HepG2 (cell line): ENCODE measurements around the gene ZC3H18. TPM values are rescaled to one million over a fixed set of nuclear protein-coding genes. Genes with fewer than 3 reads are reported as not detected.

ENCODE experiments used
- ATAC-seq: fragments of 200-7000 bp; cut with Tn5 transposase; 3 replicates; pipeline ENCODE4 v1.9.1; 2020; ENCODE audit warnings: mild to moderate bottlenecking, moderate library complexity
- BruUV-seq: library from RNA; stranded (reverse); fragments of 400-500 nt; replicated peaks from 2 replicates; lab custom pipeline; 2021; lab: Mats Ljungman, UMichigan
- CTCF ChIA-PET: fragments of 300-600 bp; formaldehyde crosslinking; extraction: SDS; loops from one replicate; lab custom pipeline; 2021; ENCODE audit warnings: low total read pairs, inconsistent platforms, low intra/inter-chr PET ratio; lab: Yijun Ruan, JAX
- POLR2A ChIA-PET: fragments of 350-600 bp; sonication (Branson Sonifier 250); formaldehyde crosslinking; loops from one replicate; lab custom pipeline; 2020; ENCODE audit warnings: antibody characterized with exemption, inconsistent platforms; lab: Yijun Ruan, JAX
- DNase-seq: peaks from one replicate; pipeline ENCODE4 v3.0.0-alpha.2; 2015; ENCODE audit warnings: low spot score
- FAIRE-seq: peaks from 3 replicates; lab custom pipeline; 2011; peaks lifted over from hg19 to GRCh38; lab: Jason Lieb, UNC
- H2AFZ ChIP-seq: one replicate; pipeline ENCODE4 v1.6.1; 2011; ENCODE audit warnings: low read length, inconsistent platforms
- H3K27ac ChIP-seq: fragments of 300-600 bp; 3 replicates; pipeline ENCODE4 v1.8.0; 2011; ENCODE audit warnings: mixed run types, mild to moderate bottlenecking, mixed read lengths, low read length, inconsistent platforms; ENCODE audit not compliant: insufficient read depth; ENCODE audit errors: extremely low read length
- H3K27me3 ChIP-seq, 2 experiments: fragments of 200-600 bp in 1 of 2; 2 replicates in 1 of 2; 3 replicates in 1 of 2; pipeline versions ENCODE4 v1.6.0 to v1.8.0; 2011; ENCODE audit warnings: low read length in 2 of 2, mild to moderate bottlenecking in 2 of 2, moderate library complexity in 2 of 2, inconsistent platforms in 1 of 2; ENCODE audit not compliant: insufficient read depth in 2 of 2, control insufficient read depth in 1 of 2
- H3K36me3 ChIP-seq, 2 experiments: fragments of 200-600 bp in 1 of 2; replicated peaks in 1 of 2; 2 replicates in 1 of 2; 3 replicates in 1 of 2; pipeline versions ENCODE4 v1.5.1 to v1.8.0; 2011; ENCODE audit warnings: low read length in 2 of 2, inconsistent platforms in 1 of 2; ENCODE audit not compliant: insufficient read depth in 2 of 2, control insufficient read depth in 1 of 2
- H3K4me1 ChIP-seq: 2 replicates; pipeline ENCODE4 v1.5.1; 2012; ENCODE audit warnings: low read length, inconsistent platforms; ENCODE audit not compliant: insufficient read depth
- H3K4me2 ChIP-seq: 2 replicates; pipeline ENCODE4 v1.6.0; 2011; ENCODE audit warnings: low read depth, low read length, inconsistent platforms
- H3K4me3 ChIP-seq, 3 experiments: fragments of 200-600 bp in 1 of 3; sonication (generic), shearing (Covaris generic) in 1 of 3; replicated peaks in 1 of 3; 2 replicates each; pipeline ENCODE4 v1.5.1; 2011 to 2016; ENCODE audit warnings: low read length in 3 of 3, inconsistent platforms in 2 of 3, low read depth in 2 of 3, mild to moderate bottlenecking in 2 of 3, control low read depth in 1 of 3, mixed read lengths in 1 of 3; ENCODE audit not compliant: insufficient read depth in 1 of 3
- H3K79me2 ChIP-seq: one replicate; pipeline ENCODE4 v1.6.1; 2011; ENCODE audit warnings: low read length, inconsistent platforms; ENCODE audit not compliant: insufficient read depth
- H3K9ac ChIP-seq: 2 replicates; pipeline ENCODE4 v1.6.0; 2011; ENCODE audit warnings: mild to moderate bottlenecking, low read depth, low read length, inconsistent platforms; ENCODE audit not compliant: insufficient read depth
- H3K9me3 ChIP-seq: 2 replicates; pipeline ENCODE4 v1.5.1; 2012; ENCODE audit warnings: mild to moderate bottlenecking, low read length
- H4K20me1 ChIP-seq: 2 replicates; pipeline ENCODE4 v1.6.0; 2011; ENCODE audit warnings: inconsistent platforms, mild to moderate bottlenecking, low read length, moderate library complexity; ENCODE audit not compliant: insufficient read depth
- HMG20B ChIP-seq: conservative IDR thresholded peaks from 2 replicates; pipeline ENCODE4 v1.6.1; 2016; ENCODE audit warnings: missing genetic modification reagents, missing compliant biosample characterization
- MIER3 ChIP-seq: IDR thresholded peaks from 2 replicates; pipeline ENCODE4 v1.6.1; 2016; ENCODE audit warnings: missing compliant biosample characterization, borderline replicate concordance
- NPAS2 ChIP-seq: sonication (generic); formaldehyde crosslinking; IDR thresholded peaks from 2 replicates; pipeline ENCODE4 v1.8.0; 2022; ENCODE audit warnings: mild to moderate bottlenecking, missing genetic modification reagents, borderline replicate concordance
- RAD51 ChIP-seq: fragments of 450-650 bp; IDR thresholded peaks from 2 replicates; pipeline ENCODE4 v1.6.1; 2016; ENCODE audit warnings: borderline replicate concordance
- U2AF2 ChIP-seq: fragments of 200-400 bp; formaldehyde crosslinking; IDR thresholded peaks from 2 replicates; pipeline ENCODE4 v1.6.1; 2017; ENCODE audit warnings: low read depth, mild to moderate bottlenecking, low read length
- WGBS: methylation state at CpG from one replicate; pipeline ENCODE4 v1.1.6; 2017; ENCODE audit warnings: low lambda C conversion rate; 5-methylcytosine and 5-hydroxymethylcytosine counted together
- in situ Hi-C: cut with HindIII; loops from 2 replicates; pipeline ENCODE4 v1.10.0; 2017; ENCODE audit warnings: low pct_unique_long_range_greater_than_20kb; ENCODE audit not compliant: extremely low pct_ligation_motif_present
- intact Hi-C: fragments of 100-400 bp; cut with micrococcal nuclease; formaldehyde crosslinking; loops from one replicate; pipeline ENCODE4 v1.10.0; 2022; ENCODE audit not compliant: unreplicated experiment
- polyA plus RNA-seq, 8 experiments: library from polyadenylated mRNA; depleted of rRNA in 3 of 8; stranded (reverse) in 7 of 8; unstranded in 1 of 8; fragments of >200 nt; fragmentation: Illumina TruSeq in 4 of 8; extraction: Trizol in 4 of 8; gene quantifications; 2 replicates each; pipeline versions ENCODE4 v1.2.1 to v1.2.3, GENCODE V29; 2011 to 2016; ENCODE audit warnings: low read depth in 4 of 8, missing spikeins in 1 of 8, mixed read lengths in 1 of 8; ENCODE audit not compliant: insufficient read depth in 1 of 8
- total RNA-seq, 5 experiments: library from RNA; depleted of rRNA; stranded (reverse); fragments of >200 nt; fragmentation: Illumina TruSeq; extraction: Trizol; gene quantifications; 2 replicates each; pipeline ENCODE4 v1.2.3, GENCODE V29; 2016; ENCODE audit warnings: low read depth in 1 of 5
- TF ChIP-seq, protein P1 (sequence below): sonication (generic); formaldehyde crosslinking; IDR thresholded peaks from 2 replicates; pipeline ENCODE4 v1.8.1; 2022; ENCODE audit warnings: low read depth, mild to moderate bottlenecking, missing genetic modification reagents
- TF ChIP-seq, protein P2 (sequence below): sonication (generic); formaldehyde crosslinking; IDR thresholded peaks from 2 replicates; pipeline ENCODE4 v1.5.0; 2020; ENCODE audit warnings: mild to moderate bottlenecking, missing genetic modification reagents
- TF ChIP-seq, protein P3 (sequence below): IDR thresholded peaks from 2 replicates; pipeline ENCODE4 v1.6.1; 2016; ENCODE audit warnings: missing genetic modification reagents, missing compliant biosample characterization
- TF ChIP-seq, protein P4 (sequence below): IDR thresholded peaks from 2 replicates; pipeline ENCODE4 v1.6.1; 2016; ENCODE audit warnings: low read depth, control low read depth
- TF ChIP-seq, protein P5 (sequence below): sonication (generic); formaldehyde crosslinking; IDR thresholded peaks from 2 replicates; pipeline ENCODE4 v1.4.0; 2020; ENCODE audit warnings: missing genetic modification reagents, borderline replicate concordance

The ZC3H18 gene
- total and polyA plus RNA-seq, 2 of the 13 experiments (the other 11 are each of a cell fraction or from before 2014, with no cell fraction given): 11.2 to 27.4 TPM

DNA sequence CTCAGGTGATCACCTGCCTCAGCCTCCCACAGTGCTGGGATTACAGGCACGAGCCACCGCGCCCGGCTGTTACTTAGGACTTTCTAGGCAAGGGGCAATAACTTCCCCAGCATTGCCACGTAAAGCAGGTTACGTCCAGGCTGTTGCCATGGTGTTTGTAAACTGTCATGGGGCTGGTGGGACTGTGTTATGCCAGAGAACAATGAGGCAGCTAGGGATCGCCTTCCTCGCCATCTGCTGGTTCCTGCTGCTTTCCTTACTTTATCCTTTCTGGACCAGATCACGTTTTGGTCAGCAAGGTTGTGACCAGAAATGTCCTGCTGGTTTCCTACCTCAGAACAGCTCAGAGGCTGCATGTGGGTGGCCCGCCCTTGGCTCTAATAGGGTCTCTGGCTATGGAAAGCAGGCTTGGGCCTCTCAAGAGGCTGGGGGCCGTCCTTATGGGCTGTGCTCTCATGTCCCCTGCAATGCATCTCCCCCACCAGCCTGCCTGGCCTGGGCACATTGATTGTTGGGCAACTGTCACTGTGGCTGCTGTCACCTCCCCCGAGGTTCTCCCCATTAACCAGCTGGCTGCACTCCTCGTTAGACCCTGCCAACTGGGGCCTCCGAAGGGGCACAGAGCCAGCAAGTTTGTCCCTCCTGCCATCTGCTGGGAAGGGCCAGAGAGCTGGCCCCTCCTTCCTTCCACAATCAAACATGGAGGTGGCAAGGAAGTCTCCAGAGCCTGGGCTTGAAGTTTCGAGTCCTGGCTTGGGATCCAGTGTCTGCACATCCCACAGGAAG, 28.2 kb upstream of the ZC3H18 start:
- no peak for DNase-seq
- no peak overlapping the region for H3K27ac ChIP-seq
- H3K4me3 ChIP-seq: no peak overlapping the region
- no peaks in the 10 kb centered on the region for H3K79me2 ChIP-seq
- no peak overlapping the region for H3K9ac ChIP-seq
- no peaks in the 10 kb centered on the region for H3K36me3 ChIP-seq
- peaks cover 15 to 61% of the 10 kb centered on the region in 2 experiments; a peak in 4 of 5 replicates for H3K27me3 ChIP-seq
- no peak overlapping the region for H2AFZ ChIP-seq
- no peak for ATAC-seq
- H4K20me1 ChIP-seq: no peaks in the 10 kb centered on the region; the same call in 1 of the 2 replicates
- peaks cover 20% of the 10 kb centered on the region for H3K9me3 ChIP-seq
- FAIRE-seq: no peak
- H3K4me1 ChIP-seq: no peaks in the 10 kb centered on the region
- WGBS: 42% methylated on average over 11 of the region's 15 CpGs
- BruUV-seq: no TSS peak
- ChIA-PET CTCF (no interaction called here), POLR2A (no interaction called here)
- intact Hi-C loops (no loop called here), in situ Hi-C loops (no loop called here)
- H3K4me2 ChIP-seq: no peak overlapping the region
- TF ChIP-seq, protein P1, sequence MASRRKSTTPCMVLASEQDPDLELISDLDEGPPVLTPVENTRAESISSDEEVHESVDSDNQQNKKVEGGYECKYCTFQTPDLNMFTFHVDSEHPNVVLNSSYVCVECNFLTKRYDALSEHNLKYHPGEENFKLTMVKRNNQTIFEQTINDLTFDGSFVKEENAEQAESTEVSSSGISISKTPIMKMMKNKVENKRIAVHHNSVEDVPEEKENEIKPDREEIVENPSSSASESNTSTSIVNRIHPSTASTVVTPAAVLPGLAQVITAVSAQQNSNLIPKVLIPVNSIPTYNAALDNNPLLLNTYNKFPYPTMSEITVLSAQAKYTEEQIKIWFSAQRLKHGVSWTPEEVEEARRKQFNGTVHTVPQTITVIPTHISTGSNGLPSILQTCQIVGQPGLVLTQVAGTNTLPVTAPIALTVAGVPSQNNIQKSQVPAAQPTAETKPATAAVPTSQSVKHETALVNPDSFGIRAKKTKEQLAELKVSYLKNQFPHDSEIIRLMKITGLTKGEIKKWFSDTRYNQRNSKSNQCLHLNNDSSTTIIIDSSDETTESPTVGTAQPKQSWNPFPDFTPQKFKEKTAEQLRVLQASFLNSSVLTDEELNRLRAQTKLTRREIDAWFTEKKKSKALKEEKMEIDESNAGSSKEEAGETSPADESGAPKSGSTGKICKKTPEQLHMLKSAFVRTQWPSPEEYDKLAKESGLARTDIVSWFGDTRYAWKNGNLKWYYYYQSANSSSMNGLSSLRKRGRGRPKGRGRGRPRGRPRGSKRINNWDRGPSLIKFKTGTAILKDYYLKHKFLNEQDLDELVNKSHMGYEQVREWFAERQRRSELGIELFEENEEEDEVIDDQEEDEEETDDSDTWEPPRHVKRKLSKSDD (CRISPR knock-in tag): no peak
- TF ChIP-seq, protein P2, sequence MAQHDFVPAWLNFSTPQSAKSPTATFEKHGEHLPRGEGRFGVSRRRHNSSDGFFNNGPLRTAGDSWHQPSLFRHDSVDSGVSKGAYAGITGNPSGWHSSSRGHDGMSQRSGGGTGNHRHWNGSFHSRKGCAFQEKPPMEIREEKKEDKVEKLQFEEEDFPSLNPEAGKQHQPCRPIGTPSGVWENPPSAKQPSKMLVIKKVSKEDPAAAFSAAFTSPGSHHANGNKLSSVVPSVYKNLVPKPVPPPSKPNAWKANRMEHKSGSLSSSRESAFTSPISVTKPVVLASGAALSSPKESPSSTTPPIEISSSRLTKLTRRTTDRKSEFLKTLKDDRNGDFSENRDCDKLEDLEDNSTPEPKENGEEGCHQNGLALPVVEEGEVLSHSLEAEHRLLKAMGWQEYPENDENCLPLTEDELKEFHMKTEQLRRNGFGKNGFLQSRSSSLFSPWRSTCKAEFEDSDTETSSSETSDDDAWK: no peak
- no peak for TF ChIP-seq HMG20B (CRISPR knock-in tag)
- TF ChIP-seq MIER3 (CRISPR knock-in tag): no peak
- no peak for TF ChIP-seq RAD51
- TF ChIP-seq, protein P3, sequence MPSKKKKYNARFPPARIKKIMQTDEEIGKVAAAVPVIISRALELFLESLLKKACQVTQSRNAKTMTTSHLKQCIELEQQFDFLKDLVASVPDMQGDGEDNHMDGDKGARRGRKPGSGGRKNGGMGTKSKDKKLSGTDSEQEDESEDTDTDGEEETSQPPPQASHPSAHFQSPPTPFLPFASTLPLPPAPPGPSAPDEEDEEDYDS (CRISPR knock-in tag): no peak
- TF ChIP-seq NPAS2 (CRISPR knock-in tag): no peak
- TF ChIP-seq, protein P4, sequence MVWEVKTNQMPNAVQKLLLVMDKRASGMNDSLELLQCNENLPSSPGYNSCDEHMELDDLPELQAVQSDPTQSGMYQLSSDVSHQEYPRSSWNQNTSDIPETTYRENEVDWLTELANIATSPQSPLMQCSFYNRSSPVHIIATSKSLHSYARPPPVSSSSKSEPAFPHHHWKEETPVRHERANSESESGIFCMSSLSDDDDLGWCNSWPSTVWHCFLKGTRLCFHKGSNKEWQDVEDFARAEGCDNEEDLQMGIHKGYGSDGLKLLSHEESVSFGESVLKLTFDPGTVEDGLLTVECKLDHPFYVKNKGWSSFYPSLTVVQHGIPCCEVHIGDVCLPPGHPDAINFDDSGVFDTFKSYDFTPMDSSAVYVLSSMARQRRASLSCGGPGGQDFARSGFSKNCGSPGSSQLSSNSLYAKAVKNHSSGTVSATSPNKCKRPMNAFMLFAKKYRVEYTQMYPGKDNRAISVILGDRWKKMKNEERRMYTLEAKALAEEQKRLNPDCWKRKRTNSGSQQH (CRISPR knock-in tag): no peak
- TF ChIP-seq, protein P5, sequence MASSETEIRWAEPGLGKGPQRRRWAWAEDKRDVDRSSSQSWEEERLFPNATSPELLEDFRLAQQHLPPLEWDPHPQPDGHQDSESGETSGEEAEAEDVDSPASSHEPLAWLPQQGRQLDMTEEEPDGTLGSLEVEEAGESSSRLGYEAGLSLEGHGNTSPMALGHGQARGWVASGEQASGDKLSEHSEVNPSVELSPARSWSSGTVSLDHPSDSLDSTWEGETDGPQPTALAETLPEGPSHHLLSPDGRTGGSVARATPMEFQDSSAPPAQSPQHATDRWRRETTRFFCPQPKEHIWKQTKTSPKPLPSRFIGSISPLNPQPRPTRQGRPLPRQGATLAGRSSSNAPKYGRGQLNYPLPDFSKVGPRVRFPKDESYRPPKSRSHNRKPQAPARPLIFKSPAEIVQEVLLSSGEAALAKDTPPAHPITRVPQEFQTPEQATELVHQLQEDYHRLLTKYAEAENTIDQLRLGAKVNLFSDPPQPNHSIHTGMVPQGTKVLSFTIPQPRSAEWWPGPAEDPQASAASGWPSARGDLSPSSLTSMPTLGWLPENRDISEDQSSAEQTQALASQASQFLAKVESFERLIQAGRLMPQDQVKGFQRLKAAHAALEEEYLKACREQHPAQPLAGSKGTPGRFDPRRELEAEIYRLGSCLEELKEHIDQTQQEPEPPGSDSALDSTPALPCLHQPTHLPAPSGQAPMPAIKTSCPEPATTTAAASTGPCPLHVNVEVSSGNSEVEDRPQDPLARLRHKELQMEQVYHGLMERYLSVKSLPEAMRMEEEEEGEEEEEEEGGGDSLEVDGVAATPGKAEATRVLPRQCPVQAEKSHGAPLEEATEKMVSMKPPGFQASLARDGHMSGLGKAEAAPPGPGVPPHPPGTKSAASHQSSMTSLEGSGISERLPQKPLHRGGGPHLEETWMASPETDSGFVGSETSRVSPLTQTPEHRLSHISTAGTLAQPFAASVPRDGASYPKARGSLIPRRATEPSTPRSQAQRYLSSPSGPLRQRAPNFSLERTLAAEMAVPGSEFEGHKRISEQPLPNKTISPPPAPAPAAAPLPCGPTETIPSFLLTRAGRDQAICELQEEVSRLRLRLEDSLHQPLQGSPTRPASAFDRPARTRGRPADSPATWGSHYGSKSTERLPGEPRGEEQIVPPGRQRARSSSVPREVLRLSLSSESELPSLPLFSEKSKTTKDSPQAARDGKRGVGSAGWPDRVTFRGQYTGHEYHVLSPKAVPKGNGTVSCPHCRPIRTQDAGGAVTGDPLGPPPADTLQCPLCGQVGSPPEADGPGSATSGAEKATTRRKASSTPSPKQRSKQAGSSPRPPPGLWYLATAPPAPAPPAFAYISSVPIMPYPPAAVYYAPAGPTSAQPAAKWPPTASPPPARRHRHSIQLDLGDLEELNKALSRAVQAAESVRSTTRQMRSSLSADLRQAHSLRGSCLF: no peak
- TF ChIP-seq U2AF2: no peak
